Measurements from ENCODE around the gene CXCL9.

DNA sequence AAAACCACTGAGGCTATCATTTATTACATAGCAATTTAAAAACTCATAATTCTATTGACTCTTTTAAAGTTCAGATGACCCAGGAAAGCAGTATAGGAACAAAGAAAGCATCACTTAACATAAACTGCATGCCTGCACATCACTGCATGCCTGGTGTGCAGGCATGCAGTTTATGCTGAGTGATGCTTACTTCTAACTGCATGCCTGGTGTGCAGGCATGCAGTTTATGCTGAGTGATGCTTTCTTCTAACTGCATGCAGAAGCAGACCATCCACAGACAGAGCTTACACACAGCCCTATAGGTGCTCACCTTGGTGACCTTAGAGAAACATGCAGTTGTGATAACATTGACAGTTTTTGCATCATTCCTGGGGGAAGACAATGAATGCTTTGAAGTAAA lies 33.5 kb downstream of the CXCL9 start:
- TF ChIP-seq, protein P1, sequence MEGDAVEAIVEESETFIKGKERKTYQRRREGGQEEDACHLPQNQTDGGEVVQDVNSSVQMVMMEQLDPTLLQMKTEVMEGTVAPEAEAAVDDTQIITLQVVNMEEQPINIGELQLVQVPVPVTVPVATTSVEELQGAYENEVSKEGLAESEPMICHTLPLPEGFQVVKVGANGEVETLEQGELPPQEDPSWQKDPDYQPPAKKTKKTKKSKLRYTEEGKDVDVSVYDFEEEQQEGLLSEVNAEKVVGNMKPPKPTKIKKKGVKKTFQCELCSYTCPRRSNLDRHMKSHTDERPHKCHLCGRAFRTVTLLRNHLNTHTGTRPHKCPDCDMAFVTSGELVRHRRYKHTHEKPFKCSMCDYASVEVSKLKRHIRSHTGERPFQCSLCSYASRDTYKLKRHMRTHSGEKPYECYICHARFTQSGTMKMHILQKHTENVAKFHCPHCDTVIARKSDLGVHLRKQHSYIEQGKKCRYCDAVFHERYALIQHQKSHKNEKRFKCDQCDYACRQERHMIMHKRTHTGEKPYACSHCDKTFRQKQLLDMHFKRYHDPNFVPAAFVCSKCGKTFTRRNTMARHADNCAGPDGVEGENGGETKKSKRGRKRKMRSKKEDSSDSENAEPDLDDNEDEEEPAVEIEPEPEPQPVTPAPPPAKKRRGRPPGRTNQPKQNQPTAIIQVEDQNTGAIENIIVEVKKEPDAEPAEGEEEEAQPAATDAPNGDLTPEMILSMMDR (IDR thresholded peaks at IDR 0.05): no peak
- TF ChIP-seq POLR2A (IDR thresholded peaks at IDR 0.05): no peak
